ENCODE measurements around the gene CYP27A1. TPM values are rescaled to one million over a fixed set of nuclear protein-coding genes. Genes with fewer than 3 reads are reported as not detected.

Gene CYP27A1
- total and polyA plus RNA-seq, 12 donors = 29.1 to 124 (median 81.0) TPM

GRCh38 chr2:218780851-218781690, 876 bp upstream of the CYP27A1 start:
- intact Hi-C loops (cut with DNase I) = loop anchor here in 1 of 2 donors (10.0 kb wide), 1 partner anchor 66 kb away; the partner anchor contains the start of gene TTLL4
- peaks cover 9 to 25% of the 10 kb centered on the region in 2 donors for H3K4me1 ChIP-seq (replicated peaks in 1 of 2)
- 33 to 38% (median 36%) methylated on average over 15 of the region's 15 CpGs for WGBS, 4 donors
- H3K4me3 ChIP-seq = peak overlapping the region in 3 of 4 donors; percentile 65 to 87 (median 68)
- DNase-seq = no peak
- peak overlapping the region in 4 of 5 donors; percentile 46 to 89 (median 74) for H3K27ac ChIP-seq
- peaks cover 0 to 4% (median 0%) of the 10 kb centered on the region in 3 donors for H3K9me3 ChIP-seq (replicated peaks in 1 of 3)
- H3K27me3 ChIP-seq = no peaks in the 10 kb centered on the region
- no peaks in the 10 kb centered on the region for H3K36me3 ChIP-seq (replicated peaks in 1 of 2)
- no peak for TF ChIP-seq CTCF (IDR thresholded peaks at IDR 0.05)
- TF ChIP-seq POLR2A (IDR thresholded peaks at IDR 0.05) = no peak

GRCh38 chr2:218782528-218782844, 539 bp downstream of the CYP27A1 start:
- Histone ChIP-seq H3K27me3 (no peaks in the 10 kb centered on the region), H3K4me3 (peak overlapping the region; percentile 9 to 87 (median 66)), H3K9me3 (replicated peaks in 1 of 3) (no peaks in the 10 kb centered on the region), H3K27ac (peak overlapping the region in 3 of 5 donors; percentile 59 to 89 (median 88)), H3K4me1 (replicated peaks in 1 of 2) (peaks cover 9 to 25% of the 10 kb centered on the region in 2 donors), H3K36me3 (replicated peaks in 1 of 2) (no peaks in the 10 kb centered on the region)
- intact Hi-C loops (cut with DNase I) = loop anchor here in 1 of 2 donors (10.0 kb wide), 1 partner anchor 68 kb away; the partner anchor contains the start of gene TTLL4
- DNase-seq = peak in 3 of 7 donors; percentile 23 to 26 (median 25)
- TF ChIP-seq CTCF (IDR thresholded peaks at IDR 0.05) = no peak
- no peak for TF ChIP-seq POLR2A (IDR thresholded peaks at IDR 0.05)
- 8 to 14% (median 12%) methylated on average over 6 of the region's 6 CpGs for WGBS, 4 donors

- Histone ChIP-seq H3K27me3 (no peaks in the 10 kb centered on the region), H3K9me3 (replicated peaks in 1 of 3) (no peaks in the 10 kb centered on the region), H3K4me1 (replicated peaks in 1 of 2) (peaks cover 9 to 26% of the 10 kb centered on the region in 2 donors), H3K36me3 (replicated peaks in 1 of 2) (no peaks in the 10 kb centered on the region), H3K4me3 (peak overlapping the region in 1 of 4 donors; percentile 25), H3K27ac (no peak overlapping the region)
- WGBS, 4 donors = 61 to 76% (median 70%) methylated on average over 4 of the region's 4 CpGs
- DNase-seq = peak in 2 of 7 donors; percentile 25
- TF ChIP-seq CTCF (IDR thresholded peaks at IDR 0.05) = no peak
- no peak for TF ChIP-seq POLR2A (IDR thresholded peaks at IDR 0.05)
- intact Hi-C loops (cut with DNase I) = loop anchor here in 1 of 2 donors (10.0 kb wide), 1 partner anchor 69 kb away; the partner anchor contains the start of gene TTLL4
Measured at GRCh38 chr2:218783688-218784087, 1.7 kb downstream of the CYP27A1 start.

DNA sequence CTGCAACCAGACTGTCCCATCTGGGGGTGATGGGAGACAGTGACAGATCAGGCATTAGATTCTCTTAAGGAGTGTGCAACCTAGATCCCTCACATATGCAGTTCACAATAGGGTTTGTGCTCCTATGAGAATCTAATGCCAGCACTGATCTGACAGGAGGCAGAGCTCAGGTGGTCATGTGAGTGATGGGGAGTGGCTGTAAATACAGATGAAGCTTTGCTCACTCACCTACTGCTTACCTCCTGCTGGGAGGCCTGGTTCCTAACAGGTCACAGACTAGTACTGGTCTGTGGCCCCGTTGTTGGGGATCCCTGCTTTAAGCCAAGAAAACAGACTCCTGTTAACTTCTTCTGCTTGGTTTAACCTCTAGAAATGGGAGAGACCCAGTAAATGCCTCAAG, 3.2 kb downstream of the CYP27A1 start:
- no peaks in the 10 kb centered on the region for H3K27me3 ChIP-seq
- TF ChIP-seq CTCF (IDR thresholded peaks at IDR 0.05) (no peak), POLR2A (IDR thresholded peaks at IDR 0.05) (no peak)
- no peak overlapping the region for H3K27ac ChIP-seq
- no peaks in the 10 kb centered on the region for H3K36me3 ChIP-seq (replicated peaks in 1 of 2)
- no peaks in the 10 kb centered on the region for H3K9me3 ChIP-seq (replicated peaks in 1 of 3)
- intact Hi-C loops (cut with DNase I) = loop anchor here in 1 of 2 donors (10.0 kb wide), 1 partner anchor 70 kb away; the partner anchor contains the start of gene TTLL4
- H3K4me3 ChIP-seq = no peak overlapping the region
- peaks cover 9 to 35% of the 10 kb centered on the region in 2 donors for H3K4me1 ChIP-seq (replicated peaks in 1 of 2)
- 50 to 100% (median 68%) methylated on average over 1 of the region's 1 CpG for WGBS, 4 donors
- DNase-seq = no peak
